ENCODE data around the gene STT3B. TPM values are rescaled to one million over a fixed set of nuclear protein-coding genes. Genes with fewer than 3 reads are reported as not detected.

STT3B gene
- total and polyA plus RNA-seq, 2 of the 13 experiments (the other 11 are each of a cell fraction or from before 2014, with no cell fraction given), result 85.0 to 205 TPM

DNA sequence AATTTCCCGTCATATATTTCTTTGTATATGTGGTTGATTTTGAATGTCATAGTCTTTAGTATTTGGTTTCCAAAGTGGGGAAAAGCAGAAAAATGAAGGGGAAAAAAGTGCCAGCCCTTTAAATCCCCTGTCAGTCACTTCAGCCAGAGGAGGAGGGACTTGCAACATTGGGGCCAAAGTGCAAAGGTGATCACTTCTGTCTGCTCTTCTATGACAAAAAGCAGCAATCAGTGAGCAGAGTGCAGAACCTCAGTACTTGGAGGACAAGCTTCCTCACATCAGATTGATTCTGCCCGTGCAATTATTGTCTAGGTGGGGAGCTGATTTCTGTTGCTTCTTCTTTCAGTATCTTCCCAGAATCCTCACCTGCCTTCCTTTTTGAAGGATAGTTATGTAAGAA lies 60.0 kb downstream of the STT3B start (continued):
- TF ChIP-seq CREBL2 (CRISPR knock-in tag; IDR thresholded peaks at IDR 0.05; ENCODE audit: borderline replicate concordance) (no peak), ZNF180 (CRISPR knock-in tag; IDR thresholded peaks at IDR 0.05; ENCODE audit: borderline replicate concordance, low read depth) (no peak)

GRCh38 chr3:31596176-31596575 lies 63.5 kb downstream of the STT3B start:
- ChIA-PET CTCF (ENCODE audit: low intra/inter-chr PET ratio, low total read pairs) (no interaction called here), POLR2A (no interaction called here)
- H3K4me3 ChIP-seq (replicated peaks in 1 of 3; ENCODE audit: insufficient read depth in 1 of 3, low read depth in 2 of 3, low read length in 3 of 3), result no peak overlapping the region
- no peak for DNase-seq (ENCODE audit: low spot score)
- intact Hi-C loops (cut with micrococcal nuclease; ENCODE audit: unreplicated experiment), result loop anchor here (2.0 kb wide), 1 partner anchor 17 kb away; no protein-coding TSS in a partner anchor
- H3K9me3 ChIP-seq (ENCODE audit: low read length), result no peaks in the 10 kb centered on the region
- peaks cover 4 to 25% of the 10 kb centered on the region in 2 experiments; a peak in 4 of 5 replicates for H3K36me3 ChIP-seq (replicated peaks in 1 of 2; ENCODE audit: control insufficient read depth in 1 of 2, insufficient read depth in 2 of 2, low read length in 2 of 2)
- no peak for FAIRE-seq
- H3K27ac ChIP-seq (ENCODE audit: extremely low read length, insufficient read depth, low read length), result no peak overlapping the region
- no peak for ATAC-seq
- H3K9ac ChIP-seq (ENCODE audit: insufficient read depth, low read depth, low read length), result no peak overlapping the region
- no TSS peak for BruUV-seq (replicated peaks)
- H2AFZ ChIP-seq (ENCODE audit: low read length), result no peak overlapping the region
- H3K79me2 ChIP-seq (ENCODE audit: insufficient read depth, low read length), result peaks cover 48% of the 10 kb centered on the region
- no peak overlapping the region for H3K4me2 ChIP-seq (ENCODE audit: low read depth, low read length)
- WGBS (ENCODE audit: low lambda C conversion rate), result 92% methylated on average over 1 of the region's 1 CpG
- TF ChIP-seq ARHGAP35 (CRISPR knock-in tag; IDR thresholded peaks at IDR 0.05; ENCODE audit: borderline replicate concordance), result no peak
- TF ChIP-seq NR2F2 (IDR thresholded peaks at IDR 0.05; ENCODE audit: borderline replicate concordance, low read depth), result no peak
- TF ChIP-seq ZNF3 (CRISPR knock-in tag; IDR thresholded peaks at IDR 0.05), result no peak
- TF ChIP-seq, protein P1, sequence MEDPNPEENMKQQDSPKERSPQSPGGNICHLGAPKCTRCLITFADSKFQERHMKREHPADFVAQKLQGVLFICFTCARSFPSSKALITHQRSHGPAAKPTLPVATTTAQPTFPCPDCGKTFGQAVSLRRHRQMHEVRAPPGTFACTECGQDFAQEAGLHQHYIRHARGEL (CRISPR knock-in tag; IDR thresholded peaks at IDR 0.05), result no peak
- TF ChIP-seq POLR2A (IDR thresholded peaks at IDR 0.05; ENCODE audit: insufficient read depth in 1 of 2, low read depth in 2 of 2, low read length in 2 of 2), result no peak
- TF ChIP-seq, protein P2, sequence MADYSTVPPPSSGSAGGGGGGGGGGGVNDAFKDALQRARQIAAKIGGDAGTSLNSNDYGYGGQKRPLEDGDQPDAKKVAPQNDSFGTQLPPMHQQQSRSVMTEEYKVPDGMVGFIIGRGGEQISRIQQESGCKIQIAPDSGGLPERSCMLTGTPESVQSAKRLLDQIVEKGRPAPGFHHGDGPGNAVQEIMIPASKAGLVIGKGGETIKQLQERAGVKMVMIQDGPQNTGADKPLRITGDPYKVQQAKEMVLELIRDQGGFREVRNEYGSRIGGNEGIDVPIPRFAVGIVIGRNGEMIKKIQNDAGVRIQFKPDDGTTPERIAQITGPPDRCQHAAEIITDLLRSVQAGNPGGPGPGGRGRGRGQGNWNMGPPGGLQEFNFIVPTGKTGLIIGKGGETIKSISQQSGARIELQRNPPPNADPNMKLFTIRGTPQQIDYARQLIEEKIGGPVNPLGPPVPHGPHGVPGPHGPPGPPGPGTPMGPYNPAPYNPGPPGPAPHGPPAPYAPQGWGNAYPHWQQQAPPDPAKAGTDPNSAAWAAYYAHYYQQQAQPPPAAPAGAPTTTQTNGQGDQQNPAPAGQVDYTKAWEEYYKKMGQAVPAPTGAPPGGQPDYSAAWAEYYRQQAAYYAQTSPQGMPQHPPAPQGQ (CRISPR knock-in tag; IDR thresholded peaks at IDR 0.05; ENCODE audit: borderline replicate concordance), result no peak
- TF ChIP-seq ZNF101 (CRISPR knock-in tag; IDR thresholded peaks at IDR 0.05; ENCODE audit: borderline replicate concordance, low read depth), result no peak
- TF ChIP-seq, protein P3, sequence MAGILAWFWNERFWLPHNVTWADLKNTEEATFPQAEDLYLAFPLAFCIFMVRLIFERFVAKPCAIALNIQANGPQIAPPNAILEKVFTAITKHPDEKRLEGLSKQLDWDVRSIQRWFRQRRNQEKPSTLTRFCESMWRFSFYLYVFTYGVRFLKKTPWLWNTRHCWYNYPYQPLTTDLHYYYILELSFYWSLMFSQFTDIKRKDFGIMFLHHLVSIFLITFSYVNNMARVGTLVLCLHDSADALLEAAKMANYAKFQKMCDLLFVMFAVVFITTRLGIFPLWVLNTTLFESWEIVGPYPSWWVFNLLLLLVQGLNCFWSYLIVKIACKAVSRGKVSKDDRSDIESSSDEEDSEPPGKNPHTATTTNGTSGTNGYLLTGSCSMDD (CRISPR knock-in tag; IDR thresholded peaks at IDR 0.05), result no peak
- no peak for TF ChIP-seq SP1 (IDR thresholded peaks at IDR 0.05)
- TF ChIP-seq SP1 (CRISPR knock-in tag; IDR thresholded peaks at IDR 0.05), result no peak
- TF ChIP-seq ZNF549 (CRISPR knock-in tag; IDR thresholded peaks at IDR 0.05), result no peak
- TF ChIP-seq, protein P4, sequence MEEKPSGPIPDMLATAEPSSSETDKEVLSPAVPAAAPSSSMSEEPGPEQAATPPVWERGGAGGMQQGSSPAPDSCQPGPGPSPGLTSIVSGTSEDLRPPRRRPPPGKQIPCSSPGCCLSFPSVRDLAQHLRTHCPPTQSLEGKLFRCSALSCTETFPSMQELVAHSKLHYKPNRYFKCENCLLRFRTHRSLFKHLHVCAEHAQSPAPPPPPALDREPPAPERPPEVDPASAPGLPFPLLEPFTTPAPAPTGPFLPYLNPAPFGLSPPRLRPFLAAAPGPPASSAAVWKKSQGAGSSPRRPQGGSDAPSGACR (CRISPR knock-in tag; IDR thresholded peaks at IDR 0.05), result no peak
- no peak for TF ChIP-seq ZNF343 (CRISPR knock-in tag; IDR thresholded peaks at IDR 0.05)
- in situ Hi-C loops (cut with HindIII; ENCODE audit: extremely low pct_ligation_motif_present, low pct_unique_long_range_greater_than_20kb), result no loop called here
- H3K27me3 ChIP-seq (ENCODE audit: control insufficient read depth in 1 of 2, insufficient read depth in 2 of 2, low read length in 2 of 2), result no peaks in the 10 kb centered on the region
- peaks cover 18% of the 10 kb centered on the region for H3K4me1 ChIP-seq (ENCODE audit: insufficient read depth, low read length)
- peaks cover 12% of the 10 kb centered on the region; the same call in 1 of the 2 replicates for H4K20me1 ChIP-seq (ENCODE audit: insufficient read depth, low read length)
